DOHH2 (cell line): Measurements from ENCODE around the gene PRKAR2A.

Experiments
- H3F3A ChIP-seq: fragments of 200-600 bp; sonication (generic), shearing (Covaris generic); 2 replicates; pipeline ENCODE4 v1.6.0; 2016; ENCODE audit warnings: antibody characterized with exemption, mild to moderate bottlenecking; ENCODE audit not compliant: control insufficient read depth, insufficient read depth
- H3K27ac ChIP-seq: fragments of 200-600 bp; sonication (generic); 2 replicates; pipeline ENCODE4 v1.5.1; 2014; ENCODE audit warnings: low read depth, mild to moderate bottlenecking, low read length, moderate library complexity
- H3K27me3 ChIP-seq: fragments of 200-600 bp; sonication (generic); 2 replicates; pipeline ENCODE4 v1.6.1; 2014; ENCODE audit warnings: mild to moderate bottlenecking, low read length, mixed read lengths; ENCODE audit not compliant: control insufficient read depth
- H3K36me3 ChIP-seq: fragments of 200-600 bp; sonication (generic); 2 replicates; pipeline ENCODE4 v1.6.1; 2014; ENCODE audit warnings: mild to moderate bottlenecking, low read length, moderate library complexity, mixed read lengths; ENCODE audit not compliant: control insufficient read depth
- H3K4me1 ChIP-seq: fragments of 200-600 bp; sonication (generic); 2 replicates; pipeline ENCODE4 v1.6.1; 2014; ENCODE audit warnings: mild to moderate bottlenecking, low read length, mixed read lengths; ENCODE audit not compliant: control insufficient read depth
- H3K4me2 ChIP-seq: fragments of 200-600 bp; sonication (generic); 2 replicates; pipeline ENCODE4 v1.6.0; 2014; ENCODE audit warnings: mild to moderate bottlenecking, low read length, moderate library complexity
- H3K4me3 ChIP-seq: fragments of 200-600 bp; sonication (generic); 2 replicates; pipeline ENCODE4 v1.5.1; 2014; ENCODE audit warnings: mild to moderate bottlenecking, low read length, mixed read lengths
- H3K79me2 ChIP-seq: fragments of 200-600 bp; sonication (generic); 2 replicates; pipeline ENCODE4 v1.6.1; 2014; ENCODE audit warnings: mild to moderate bottlenecking, low read length, mixed read lengths; ENCODE audit not compliant: control insufficient read depth
- H3K9me2 ChIP-seq: fragments of 200-600 bp; sonication (generic); replicated peaks from 2 replicates; pipeline ENCODE4 v1.6.1; 2014; ENCODE audit warnings: mild to moderate bottlenecking, low read length, mixed read lengths; ENCODE audit not compliant: control insufficient read depth
- H3K9me3 ChIP-seq: fragments of 200-600 bp; sonication (generic); 2 replicates; pipeline ENCODE4 v1.6.1; 2014; ENCODE audit warnings: antibody characterized with exemption, low read length, mixed read lengths; ENCODE audit not compliant: control insufficient read depth, insufficient read depth
- H4K20me1 ChIP-seq: fragments of 200-600 bp; sonication (generic); 2 replicates; pipeline ENCODE4 v1.6.0; 2014; ENCODE audit warnings: low read depth, mild to moderate bottlenecking, antibody characterized with exemption, low read length, moderate library complexity; ENCODE audit not compliant: control insufficient read depth, insufficient read depth
- EZH2phosphoT487 ChIP-seq: fragments of 200-600 bp; sonication (generic); IDR thresholded peaks from 2 replicates; pipeline ENCODE4 v1.6.1; 2017; ENCODE audit warnings: borderline replicate concordance, mild to moderate bottlenecking, antibody characterized with exemption, low read length, moderate library complexity, mixed read lengths
- TF ChIP-seq, protein P1 (sequence below): fragments of 200-600 bp; sonication (generic); IDR thresholded peaks from one replicate; pipeline ENCODE4 v1.5.1; 2014; ENCODE audit warnings: antibody characterized with exemption, mild to moderate bottlenecking, low read depth, low read length; ENCODE audit not compliant: poor library complexity, severe bottlenecking

PRKAR2A gene

DNA sequence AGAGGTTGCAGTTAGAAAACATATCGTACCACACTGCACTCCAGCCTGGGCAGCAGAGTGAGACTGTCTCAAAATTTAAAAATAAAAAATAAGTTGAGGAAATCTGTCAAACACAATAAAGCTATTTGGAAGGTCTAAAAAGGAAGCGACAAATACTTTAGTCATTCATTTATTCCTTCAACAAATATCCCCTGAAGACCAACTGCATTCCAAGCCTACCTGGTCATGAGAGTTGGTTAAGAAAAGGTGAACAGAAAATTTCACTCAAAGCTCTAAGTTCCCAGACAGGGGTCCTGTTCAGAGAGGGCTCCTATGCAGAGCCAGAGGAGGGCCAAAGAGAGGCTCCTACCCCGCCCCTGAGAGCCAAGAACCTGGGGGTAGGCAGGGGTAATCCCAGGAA lies 15.4 kb upstream of the PRKAR2A start:
- TF ChIP-seq, protein P1, sequence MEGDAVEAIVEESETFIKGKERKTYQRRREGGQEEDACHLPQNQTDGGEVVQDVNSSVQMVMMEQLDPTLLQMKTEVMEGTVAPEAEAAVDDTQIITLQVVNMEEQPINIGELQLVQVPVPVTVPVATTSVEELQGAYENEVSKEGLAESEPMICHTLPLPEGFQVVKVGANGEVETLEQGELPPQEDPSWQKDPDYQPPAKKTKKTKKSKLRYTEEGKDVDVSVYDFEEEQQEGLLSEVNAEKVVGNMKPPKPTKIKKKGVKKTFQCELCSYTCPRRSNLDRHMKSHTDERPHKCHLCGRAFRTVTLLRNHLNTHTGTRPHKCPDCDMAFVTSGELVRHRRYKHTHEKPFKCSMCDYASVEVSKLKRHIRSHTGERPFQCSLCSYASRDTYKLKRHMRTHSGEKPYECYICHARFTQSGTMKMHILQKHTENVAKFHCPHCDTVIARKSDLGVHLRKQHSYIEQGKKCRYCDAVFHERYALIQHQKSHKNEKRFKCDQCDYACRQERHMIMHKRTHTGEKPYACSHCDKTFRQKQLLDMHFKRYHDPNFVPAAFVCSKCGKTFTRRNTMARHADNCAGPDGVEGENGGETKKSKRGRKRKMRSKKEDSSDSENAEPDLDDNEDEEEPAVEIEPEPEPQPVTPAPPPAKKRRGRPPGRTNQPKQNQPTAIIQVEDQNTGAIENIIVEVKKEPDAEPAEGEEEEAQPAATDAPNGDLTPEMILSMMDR, result no peak
- no peak for TF ChIP-seq EZH2phosphoT487
- Histone ChIP-seq H3K4me1 (no peaks in the 10 kb centered on the region; the same call in 1 of the 2 replicates), H3K79me2 (no peaks in the 10 kb centered on the region), H3K9me2 (no peaks in the 10 kb centered on the region), H3K27ac (no peak overlapping the region), H3K4me2 (no peak overlapping the region), H3K36me3 (no peaks in the 10 kb centered on the region), H3K27me3 (no peaks in the 10 kb centered on the region), H3K4me3 (no peak overlapping the region), H4K20me1 (no peaks in the 10 kb centered on the region), H3F3A (no peaks in the 10 kb centered on the region), H3K9me3 (no peaks in the 10 kb centered on the region)

DNA sequence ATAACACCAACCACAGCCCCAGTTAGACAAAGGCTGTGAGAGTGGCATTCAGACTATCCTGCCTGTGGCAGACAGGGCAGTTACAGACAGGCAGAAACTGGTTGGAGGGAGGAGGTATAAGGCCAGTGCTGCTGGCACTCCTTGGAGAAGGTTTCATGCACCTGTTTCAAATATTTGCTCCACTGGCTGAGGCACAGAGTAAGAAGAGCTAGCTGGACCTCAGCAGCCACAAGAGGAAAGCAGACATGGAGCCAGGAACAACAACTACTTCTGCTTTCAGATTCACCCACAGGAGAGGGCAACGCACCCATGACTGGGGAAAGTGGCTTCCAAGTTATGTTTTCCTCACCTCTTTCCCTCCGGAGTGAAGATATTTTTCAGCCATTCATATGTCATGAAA lies 11.5 kb upstream of the PRKAR2A start:
- no peak for TF ChIP-seq EZH2phosphoT487
- TF ChIP-seq, protein P1, result no peak
- Histone ChIP-seq H3K9me2 (no peaks in the 10 kb centered on the region), H3K4me3 (no peak overlapping the region), H3K36me3 (no peaks in the 10 kb centered on the region), H3K9me3 (no peaks in the 10 kb centered on the region), H3K27me3 (no peaks in the 10 kb centered on the region), H3F3A (no peaks in the 10 kb centered on the region), H3K4me1 (no peaks in the 10 kb centered on the region; the same call in 1 of the 2 replicates), H3K4me2 (no peak overlapping the region), H4K20me1 (no peaks in the 10 kb centered on the region), H3K27ac (no peak overlapping the region), H3K79me2 (no peaks in the 10 kb centered on the region)

GRCh38 chr3:48858709-48859108 lies 11.0 kb upstream of the PRKAR2A start:
- H3K4me3 ChIP-seq, result no peak overlapping the region
- H3K79me2 ChIP-seq, result no peaks in the 10 kb centered on the region
- no peaks in the 10 kb centered on the region; the same call in 1 of the 2 replicates for H3K4me1 ChIP-seq
- no peaks in the 10 kb centered on the region for H4K20me1 ChIP-seq
- H3K9me3 ChIP-seq, result no peaks in the 10 kb centered on the region
- H3K36me3 ChIP-seq, result no peaks in the 10 kb centered on the region
- no peak overlapping the region for H3K4me2 ChIP-seq
- H3F3A ChIP-seq, result no peaks in the 10 kb centered on the region
- no peak for TF ChIP-seq EZH2phosphoT487
- TF ChIP-seq, protein P1, result no peak
- no peaks in the 10 kb centered on the region for H3K27me3 ChIP-seq
- H3K27ac ChIP-seq, result no peak overlapping the region
- H3K9me2 ChIP-seq, result no peaks in the 10 kb centered on the region
